ENCODE data around the gene PRKAB2. TPM values are rescaled to one million over a fixed set of nuclear protein-coding genes. Genes with fewer than 3 reads are reported as not detected.
"Not testable (repeated sequence)": the region's sequence is repeated elsewhere in the genome, so short reads cannot be mapped to it uniquely, and the experiment has no call there.

Gene PRKAB2
- total RNA-seq, 2 donors from 2014 or later, result 6.0 to 13.4 TPM

DNA sequence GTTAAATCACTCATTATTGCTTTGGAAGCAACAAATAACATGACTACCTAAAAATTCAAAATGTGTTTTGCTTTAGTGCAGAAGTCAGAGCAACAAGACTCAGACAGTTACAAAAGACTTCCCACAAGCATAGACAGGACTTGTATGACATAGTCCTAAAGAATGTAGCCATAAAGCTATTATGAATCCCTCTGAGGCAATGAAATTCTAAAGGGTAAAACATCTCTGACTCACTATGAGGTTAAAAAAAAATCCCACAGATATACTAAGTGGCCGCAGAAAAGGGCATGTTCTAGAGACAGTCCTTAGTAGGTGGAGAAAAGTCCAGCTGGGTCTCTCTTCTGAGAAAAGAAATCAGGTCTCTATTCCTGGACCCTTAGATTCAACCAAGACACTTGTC lies 4.9 kb downstream of the PRKAB2 start:
- Mint-ChIP-seq H3K4me1 (peaks cover 13% of the 10 kb centered on the region), H3K36me3 (ENCODE audit: low read depth) (peaks cover 7% of the 10 kb centered on the region), H3K27ac (no peak overlapping the region), H3K27me3 (no peaks in the 10 kb centered on the region), H3K4me3 (no peak overlapping the region)
- H3K9me3 ChIP-seq (ENCODE audit: control insufficient read depth, low read length, poor library complexity, severe bottlenecking), result no peaks in the 10 kb centered on the region
- ATAC-seq (no peak), DNase-seq (no peak)

- ATAC-seq (no peak), DNase-seq (no peak)
- Mint-ChIP-seq H3K27me3 (no peaks in the 10 kb centered on the region), H3K36me3 (ENCODE audit: low read depth) (peaks cover 9% of the 10 kb centered on the region), H3K27ac (no peak overlapping the region), H3K4me1 (peaks cover 2% of the 10 kb centered on the region), H3K4me3 (no peak overlapping the region)
- no peaks in the 10 kb centered on the region for H3K9me3 ChIP-seq (ENCODE audit: control insufficient read depth, low read length, poor library complexity, severe bottlenecking)
Measured at GRCh38 chr1:147163019-147163418, 9.3 kb downstream of the PRKAB2 start.

DNA sequence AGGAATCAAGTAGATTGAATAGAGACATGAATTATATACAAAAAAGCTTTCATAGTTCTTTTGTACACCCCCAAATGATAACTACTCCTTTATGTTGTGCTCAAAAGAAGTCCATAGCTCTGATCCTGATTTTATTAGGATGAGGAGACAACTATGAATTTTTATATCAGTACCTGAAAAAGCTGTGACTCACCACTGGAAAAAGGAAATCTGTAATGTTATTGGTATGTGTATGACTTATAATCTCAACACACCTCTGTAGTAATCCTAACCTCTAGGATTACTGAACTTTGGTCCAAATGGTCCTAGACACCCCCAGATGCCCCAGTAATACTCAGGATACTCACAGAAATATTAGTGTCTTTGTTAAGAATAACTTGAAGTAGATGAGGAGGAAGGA lies 10.2 kb downstream of the PRKAB2 start:
- H3K27me3 Mint-ChIP-seq, result no peaks in the 10 kb centered on the region
- H3K4me3 Mint-ChIP-seq, result peak overlapping the region; percentile 21
- ATAC-seq (no peak), DNase-seq (no peak)
- peaks cover 2% of the 10 kb centered on the region for H3K4me1 Mint-ChIP-seq
- H3K9me3 ChIP-seq (ENCODE audit: control insufficient read depth, low read length, poor library complexity, severe bottlenecking), result no peaks in the 10 kb centered on the region
- peaks cover 12% of the 10 kb centered on the region for H3K36me3 Mint-ChIP-seq (ENCODE audit: low read depth)
- H3K27ac Mint-ChIP-seq, result no peak overlapping the region

- not testable (repeated sequence) for H3K4me3 Mint-ChIP-seq; DNase-seq; ATAC-seq; H3K9me3 ChIP-seq (ENCODE audit: control insufficient read depth, low read length, poor library complexity, severe bottlenecking); H3K27me3 Mint-ChIP-seq; H3K4me1 Mint-ChIP-seq; H3K27ac Mint-ChIP-seq
- H3K36me3 Mint-ChIP-seq (ENCODE audit: low read depth), result peaks cover 12% of the 10 kb centered on the region
Measured at GRCh38 chr1:147157116-147157515, 15.2 kb downstream of the PRKAB2 start.

GRCh38 chr1:147156642-147157041 lies 15.6 kb downstream of the PRKAB2 start:
- Mint-ChIP-seq H3K4me3 (no peak overlapping the region), H3K4me1 (no peaks in the 10 kb centered on the region), H3K27me3 (no peaks in the 10 kb centered on the region), H3K36me3 (ENCODE audit: low read depth) (peaks cover 12% of the 10 kb centered on the region), H3K27ac (no peak overlapping the region)
- DNase-seq (no peak), ATAC-seq (no peak)
- H3K9me3 ChIP-seq (ENCODE audit: control insufficient read depth, low read length, poor library complexity, severe bottlenecking), result no peaks in the 10 kb centered on the region

DNA sequence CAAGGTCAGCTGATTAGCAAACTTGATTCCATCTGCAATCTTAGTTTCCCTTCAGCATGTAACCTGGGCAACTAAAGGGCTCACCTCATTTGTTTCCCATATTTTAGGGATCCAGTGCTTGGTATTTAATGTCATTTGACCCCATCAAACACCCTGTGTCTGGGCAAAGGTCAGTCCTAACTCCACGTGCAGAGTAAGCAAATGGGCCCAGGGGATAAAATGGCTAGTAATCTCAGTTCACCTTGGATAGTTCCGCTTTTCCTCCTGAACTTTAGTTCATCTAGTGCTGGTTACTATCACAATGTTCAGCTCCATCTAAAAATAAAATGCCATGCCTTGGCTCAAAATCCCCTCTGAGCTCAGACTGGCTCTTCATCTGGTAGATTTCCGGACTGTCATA lies 19.5 kb downstream of the PRKAB2 start:
- Mint-ChIP-seq H3K27ac (no peak overlapping the region), H3K4me1 (no peaks in the 10 kb centered on the region), H3K36me3 (ENCODE audit: low read depth) (peaks cover 5% of the 10 kb centered on the region), H3K27me3 (no peaks in the 10 kb centered on the region), H3K4me3 (no peak overlapping the region)
- ATAC-seq (no peak), DNase-seq (no peak)
- H3K9me3 ChIP-seq (ENCODE audit: control insufficient read depth, low read length, poor library complexity, severe bottlenecking), result no peaks in the 10 kb centered on the region

DNA sequence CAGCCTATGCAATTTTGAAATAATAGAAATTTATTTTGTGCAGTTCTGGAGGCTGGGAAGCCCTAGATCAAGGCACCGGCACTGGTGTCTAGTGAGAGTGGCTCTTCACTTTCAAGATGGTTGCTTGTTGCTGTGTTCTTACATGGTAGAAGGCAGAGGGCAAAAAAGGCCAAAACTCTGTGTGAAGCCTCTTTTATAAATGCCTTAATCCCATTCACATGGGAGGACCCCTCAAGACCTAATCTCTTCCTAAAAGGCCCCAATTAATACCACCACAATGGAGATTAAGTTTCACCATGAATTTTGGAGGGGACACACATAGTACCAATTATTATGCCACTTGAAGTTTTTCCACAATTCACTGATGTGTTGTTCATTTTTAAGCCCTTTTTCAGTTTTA lies 21.0 kb downstream of the PRKAB2 start:
- ATAC-seq (no peak), DNase-seq (no peak)
- no peak overlapping the region for H3K27ac Mint-ChIP-seq
- H3K9me3 ChIP-seq (ENCODE audit: control insufficient read depth, low read length, poor library complexity, severe bottlenecking), result no peaks in the 10 kb centered on the region
- H3K4me1 Mint-ChIP-seq, result no peaks in the 10 kb centered on the region
- no peaks in the 10 kb centered on the region for H3K36me3 Mint-ChIP-seq (ENCODE audit: low read depth)
- no peak overlapping the region for H3K4me3 Mint-ChIP-seq
- H3K27me3 Mint-ChIP-seq, result no peaks in the 10 kb centered on the region

GRCh38 chr1:147142886-147143285 lies 29.4 kb downstream of the PRKAB2 start:
- peaks cover 2% of the 10 kb centered on the region for H3K36me3 Mint-ChIP-seq (ENCODE audit: low read depth)
- no peak for ATAC-seq
- no peak overlapping the region for H3K4me3 Mint-ChIP-seq
- H3K27ac Mint-ChIP-seq, result no peak overlapping the region
- peaks cover 24% of the 10 kb centered on the region for H3K27me3 Mint-ChIP-seq
- no peak for DNase-seq
- H3K4me1 Mint-ChIP-seq, result no peaks in the 10 kb centered on the region
- H3K9me3 ChIP-seq (ENCODE audit: control insufficient read depth, low read length, poor library complexity, severe bottlenecking), result peaks cover 2% of the 10 kb centered on the region

DNA sequence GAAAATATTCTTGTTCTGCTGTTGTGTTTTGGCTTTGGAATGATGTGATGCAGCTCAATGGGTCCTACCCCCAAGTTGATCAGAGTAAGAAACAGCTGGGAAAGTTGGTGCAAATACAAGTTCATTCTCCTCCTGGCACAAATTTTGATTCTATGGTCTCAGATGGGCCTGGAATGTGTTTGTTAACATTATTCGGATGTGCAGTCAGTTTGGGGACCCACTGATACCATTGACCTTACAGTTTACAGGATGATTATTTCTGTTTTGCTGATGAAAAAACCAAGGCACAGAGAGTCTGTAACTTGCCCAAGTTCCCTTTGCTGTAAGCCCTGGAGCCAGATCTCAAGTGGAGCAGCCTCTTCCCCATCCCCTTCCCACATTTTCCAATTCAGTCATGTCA lies 41.5 kb downstream of the PRKAB2 start:
- not testable (repeated sequence) for DNase-seq; H3K4me1 Mint-ChIP-seq; H3K27ac Mint-ChIP-seq; H3K9me3 ChIP-seq (ENCODE audit: control insufficient read depth, low read length, poor library complexity, severe bottlenecking); H3K4me3 Mint-ChIP-seq; ATAC-seq; H3K36me3 Mint-ChIP-seq (ENCODE audit: low read depth)
- H3K27me3 Mint-ChIP-seq, result peaks cover 29% of the 10 kb centered on the region

DNA sequence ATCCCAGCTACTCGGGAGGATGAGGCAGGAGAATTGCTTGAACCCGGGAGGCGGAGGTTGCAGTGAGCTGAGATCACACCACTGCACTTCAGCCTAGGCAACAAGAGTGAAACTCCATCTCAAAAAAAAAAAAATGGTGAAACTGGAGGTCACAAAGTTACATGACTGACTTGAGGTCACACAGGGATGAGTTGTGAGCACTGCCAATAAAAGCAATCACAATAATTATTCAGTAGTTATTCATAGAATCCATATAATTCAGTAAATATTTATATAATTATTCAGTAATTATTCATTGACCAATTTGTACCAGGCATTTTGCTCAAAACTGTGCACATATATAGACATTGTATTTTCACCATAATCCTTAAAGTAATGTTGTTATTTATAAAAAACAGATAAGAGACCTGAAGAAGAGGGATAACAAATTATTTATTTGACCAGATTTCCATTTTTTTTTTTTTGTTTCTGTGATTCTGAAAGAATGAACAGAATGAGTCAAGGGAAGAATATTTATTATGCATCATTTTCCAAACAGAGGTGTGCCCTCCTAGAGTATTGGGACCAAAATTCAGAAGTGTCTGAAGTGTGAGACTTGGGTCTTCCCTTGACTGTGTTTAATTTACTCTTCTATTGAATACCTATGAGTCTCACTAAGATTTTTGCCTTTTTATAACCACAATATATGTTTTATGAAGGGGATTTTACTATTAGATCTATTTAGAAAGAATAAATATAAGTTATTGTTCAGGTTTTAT lies 43.0 kb downstream of the PRKAB2 start:
- H3K27ac Mint-ChIP-seq, result no peak overlapping the region
- no peak for ATAC-seq
- no peak for DNase-seq
- H3K9me3 ChIP-seq (ENCODE audit: control insufficient read depth, low read length, poor library complexity, severe bottlenecking), result no peaks in the 10 kb centered on the region
- no peaks in the 10 kb centered on the region for H3K4me1 Mint-ChIP-seq
- H3K4me3 Mint-ChIP-seq, result no peak overlapping the region
- peaks cover 34% of the 10 kb centered on the region for H3K27me3 Mint-ChIP-seq
- H3K36me3 Mint-ChIP-seq (ENCODE audit: low read depth), result no peaks in the 10 kb centered on the region

GRCh38 chr1:147124266-147124665 lies 48.0 kb downstream of the PRKAB2 start:
- Mint-ChIP-seq H3K4me1 (no peaks in the 10 kb centered on the region), H3K4me3 (no peak overlapping the region), H3K36me3 (ENCODE audit: low read depth) (no peaks in the 10 kb centered on the region), H3K27ac (no peak overlapping the region), H3K27me3 (peaks cover 46% of the 10 kb centered on the region)
- ATAC-seq (no peak), DNase-seq (no peak)
- H3K9me3 ChIP-seq (ENCODE audit: control insufficient read depth, low read length, poor library complexity, severe bottlenecking), result no peaks in the 10 kb centered on the region

- H3K36me3 Mint-ChIP-seq (ENCODE audit: low read depth), result no peaks in the 10 kb centered on the region
- H3K9me3 ChIP-seq (ENCODE audit: control insufficient read depth, low read length, poor library complexity, severe bottlenecking), result no peaks in the 10 kb centered on the region
- H3K4me1 Mint-ChIP-seq, result no peaks in the 10 kb centered on the region
- H3K27me3 Mint-ChIP-seq, result peaks cover 40% of the 10 kb centered on the region
- DNase-seq (no peak), ATAC-seq (no peak)
- no peak overlapping the region for H3K4me3 Mint-ChIP-seq
- no peak overlapping the region for H3K27ac Mint-ChIP-seq
Measured at GRCh38 chr1:147117109-147117508, 55.2 kb downstream of the PRKAB2 start.

DNA sequence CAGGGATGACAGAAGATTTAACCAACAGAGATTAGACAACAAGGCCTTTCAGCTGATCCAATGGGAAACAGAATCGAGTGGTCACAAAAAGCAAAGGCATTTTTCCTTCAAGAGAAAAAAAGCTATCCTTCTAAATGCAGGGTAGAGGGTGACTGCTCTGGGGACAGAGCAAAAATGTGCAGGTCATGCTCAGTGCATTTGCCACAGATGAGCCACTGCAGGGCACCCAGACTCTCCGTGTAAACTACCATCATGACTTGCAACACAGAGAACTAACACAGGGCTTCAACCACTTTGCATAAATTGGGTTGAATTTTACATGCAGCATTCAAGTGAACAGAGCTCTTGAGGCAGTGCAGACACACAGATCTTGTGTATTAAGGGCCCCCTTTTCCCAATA lies 56.8 kb downstream of the PRKAB2 start:
- Mint-ChIP-seq H3K36me3 (ENCODE audit: low read depth) (no peaks in the 10 kb centered on the region), H3K27ac (no peak overlapping the region), H3K4me1 (no peaks in the 10 kb centered on the region), H3K27me3 (peaks cover 32% of the 10 kb centered on the region), H3K4me3 (no peak overlapping the region)
- H3K9me3 ChIP-seq (ENCODE audit: control insufficient read depth, low read length, poor library complexity, severe bottlenecking), result no peaks in the 10 kb centered on the region
- no peak for ATAC-seq
- DNase-seq, result no peak

DNA sequence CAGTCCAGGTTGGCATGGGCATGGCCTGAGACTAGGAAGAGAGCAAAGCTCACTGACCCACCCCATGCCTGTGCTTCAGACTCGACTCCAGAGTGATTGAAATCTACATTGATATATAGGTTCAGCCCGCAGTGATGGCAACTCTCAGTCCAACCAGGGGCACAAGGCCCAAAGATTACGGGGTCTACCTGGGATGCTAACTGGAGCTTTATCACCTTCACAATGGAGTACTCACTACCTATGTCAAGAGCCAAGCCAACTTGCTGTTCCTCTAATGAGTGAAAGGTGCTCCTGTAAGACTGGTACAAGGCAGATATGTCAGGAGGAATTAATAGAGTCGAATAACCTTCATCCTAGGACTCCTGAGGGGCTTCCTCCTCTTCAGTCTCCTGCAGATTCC lies 57.2 kb downstream of the PRKAB2 start:
- not testable (repeated sequence) for H3K36me3 Mint-ChIP-seq (ENCODE audit: low read depth); H3K27ac Mint-ChIP-seq; H3K4me3 Mint-ChIP-seq; H3K9me3 ChIP-seq (ENCODE audit: control insufficient read depth, low read length, poor library complexity, severe bottlenecking); H3K4me1 Mint-ChIP-seq; ATAC-seq; DNase-seq
- peaks cover 31% of the 10 kb centered on the region for H3K27me3 Mint-ChIP-seq
